PC-3 (cell line): Measurements from ENCODE around the gene LIPC. TPM values are rescaled to one million over a fixed set of nuclear protein-coding genes. Genes with fewer than 3 reads are reported as not detected.

Experiments
- ATAC-seq: fragments of 200-7000 bp; cut with Tn5 transposase; 2 replicates; pipeline ENCODE4 v1.9.1; 2020; ENCODE audit warnings: mild to moderate bottlenecking, moderate library complexity
- BruUV-seq: library from RNA; stranded (reverse); fragments of 400-500 nt; replicated peaks from 2 replicates; lab custom pipeline; 2021; lab: Mats Ljungman, UMichigan
- CTCF ChIA-PET: fragments of 300-600 bp; sonication (Branson Sonifier 250); formaldehyde crosslinking; loops from one replicate; lab custom pipeline; 2022; ENCODE audit warnings: antibody characterized with exemption; lab: Charles Lee
- POLR2A ChIA-PET: fragments of 300-600 bp; sonication (Branson Sonifier 250); formaldehyde crosslinking; loops from one replicate; lab custom pipeline; 2022; ENCODE audit warnings: antibody characterized with exemption; ENCODE audit not compliant: unreplicated experiment; lab: Charles Lee
- DNase-seq: peaks from one replicate; pipeline ENCODE4 v3.0.0-alpha.2; 2015
- H2AFZ ChIP-seq: fragments of 300-600 bp; sonication (generic); 2 replicates; pipeline ENCODE4 v1.6.0; 2016; ENCODE audit warnings: antibody characterized with exemption, low read length
- H3F3A ChIP-seq: fragments of 300-600 bp; sonication (generic); one replicate; pipeline ENCODE4 v1.6.0; 2017; ENCODE audit warnings: antibody characterized with exemption, low read length, control low read depth, mild to moderate bottlenecking; ENCODE audit not compliant: unreplicated experiment
- H3K27ac ChIP-seq: fragments of 300-600 bp; sonication (generic); 2 replicates; pipeline ENCODE4 v1.5.1; 2016; ENCODE audit warnings: mild to moderate bottlenecking, low read length
- H3K27me3 ChIP-seq: fragments of 300-600 bp; sonication (generic); 2 replicates; pipeline ENCODE4 v1.6.1; 2016; ENCODE audit warnings: low read length, mixed read lengths
- H3K36me3 ChIP-seq: fragments of 300-600 bp; sonication (generic); 2 replicates; pipeline ENCODE4 v1.6.1; 2016; ENCODE audit warnings: low read depth, mixed run types, low read length, mixed read lengths
- H3K4me1 ChIP-seq: fragments of 300-600 bp; sonication (generic); 2 replicates; pipeline ENCODE4 v1.5.1; 2016; ENCODE audit warnings: low read length; ENCODE audit not compliant: insufficient read depth
- H3K4me2 ChIP-seq: fragments of 300-600 bp; sonication (generic); 2 replicates; pipeline ENCODE4 v1.6.0; 2016; ENCODE audit warnings: low read length
- H3K4me3 ChIP-seq: fragments of 300-600 bp; sonication (generic); 2 replicates; pipeline ENCODE4 v1.5.1; 2016; ENCODE audit warnings: mild to moderate bottlenecking, low read length, mixed read lengths
- H3K79me2 ChIP-seq: fragments of 300-600 bp; sonication (generic); 2 replicates; pipeline ENCODE4 v1.6.1; 2017; ENCODE audit warnings: low read length, mixed read lengths
- H3K9ac ChIP-seq: fragments of 300-600 bp; sonication (generic); 2 replicates; pipeline ENCODE4 v1.6.0; 2016; ENCODE audit warnings: mild to moderate bottlenecking, low read length
- H3K9me2 ChIP-seq: fragments of 300-600 bp; sonication (generic); replicated peaks from 2 replicates; pipeline ENCODE4 v1.6.1; 2016; ENCODE audit warnings: mixed run types, low read length, mixed read lengths
- H3K9me3 ChIP-seq: fragments of 300-600 bp; sonication (generic); 2 replicates; pipeline ENCODE4 v1.6.1; 2016; ENCODE audit warnings: low read length, mixed read lengths
- H4K20me1 ChIP-seq: fragments of 300-600 bp; sonication (generic); 2 replicates; pipeline ENCODE4 v1.6.1; 2016; ENCODE audit warnings: low read length, mixed read lengths
- CTCF ChIP-seq: fragments of 300-600 bp; sonication (generic); conservative IDR thresholded peaks from 2 replicates; pipeline ENCODE4 v1.5.1; 2017; ENCODE audit warnings: antibody characterized with exemption, low read depth, mild to moderate bottlenecking, low read length
- EZH2 ChIP-seq: fragments of 300-600 bp; sonication (generic); IDR thresholded peaks from one replicate; pipeline ENCODE4 v1.6.1; 2017; ENCODE audit warnings: antibody characterized with exemption, mild to moderate bottlenecking, low read length; ENCODE audit not compliant: unreplicated experiment
- EZH2phosphoT487 ChIP-seq: fragments of 300-600 bp; sonication (generic); IDR thresholded peaks from 2 replicates; pipeline ENCODE4 v1.6.1; 2018; ENCODE audit warnings: mild to moderate bottlenecking, antibody characterized with exemption, low read length, borderline replicate concordance
- intact Hi-C: fragments of 100-400 bp; cut with micrococcal nuclease; formaldehyde crosslinking; loops from 2 replicates; pipeline ENCODE4 v1.9.0; 2023
- total RNA-seq: library from RNA; depleted of rRNA; stranded (reverse); fragments of >200 nt; gene quantifications from 2 replicates; pipeline ENCODE4 v1.2.3, GENCODE V29; 2014

Gene LIPC
- total RNA-seq, 1 experiment from 2014 or later, result not detected

- Histone ChIP-seq H3K9me2 (no peaks in the 10 kb centered on the region), H3K4me2 (no peak overlapping the region), H3K79me2 (no peaks in the 10 kb centered on the region), H3K9me3 (no peaks in the 10 kb centered on the region), H3K27ac (no peak overlapping the region), H4K20me1 (no peaks in the 10 kb centered on the region), H3K9ac (no peak overlapping the region), H3K4me1 (peaks cover 2% of the 10 kb centered on the region; the same call in 1 of the 2 replicates), H3K4me3 (no peak overlapping the region), H3K36me3 (no peaks in the 10 kb centered on the region), H3F3A (no peaks in the 10 kb centered on the region), H3K27me3 (no peaks in the 10 kb centered on the region), H2AFZ (no peak overlapping the region)
- ChIA-PET POLR2A (no interaction called here), CTCF (interaction anchor here (0.6 kb wide), 1 partner anchor 182 kb away, joined by 4 read pairs; no protein-coding TSS in a partner anchor)
- DNase-seq (no peak), ATAC-seq (no peak)
- BruUV-seq, result no TSS peak
- intact Hi-C loops, result no loop called here
- no peak for TF ChIP-seq EZH2
- no peak for TF ChIP-seq EZH2phosphoT487
- TF ChIP-seq CTCF, result no peak
These were observed 95.9 kb downstream of the LIPC start for GRCh38 chr15:58527573-58528187.

GRCh38 chr15:58528188-58528870 lies 96.5 kb downstream of the LIPC start:
- no peak overlapping the region for H3K4me2 ChIP-seq
- POLR2A ChIA-PET, result no interaction called here
- CTCF ChIA-PET, result interaction anchor here (0.6 to 0.9 kb wide), 2 partner anchors 182 to 243 kb away, joined by 3 to 4 read pairs; partner anchors contain the start of gene MINDY2
- no peaks in the 10 kb centered on the region for H4K20me1 ChIP-seq
- H3K9ac ChIP-seq, result no peak overlapping the region
- TF ChIP-seq EZH2, result no peak
- TF ChIP-seq CTCF, result no peak
- no peak for TF ChIP-seq EZH2phosphoT487
- DNase-seq (peak; percentile 26), ATAC-seq (no peak)
- H3K4me1 ChIP-seq, result no peaks in the 10 kb centered on the region
- no peaks in the 10 kb centered on the region for H3K36me3 ChIP-seq
- H3K9me3 ChIP-seq, result no peaks in the 10 kb centered on the region
- H3K27ac ChIP-seq, result no peak overlapping the region
- no peak overlapping the region for H2AFZ ChIP-seq
- intact Hi-C loops, result no loop called here
- no peak overlapping the region for H3K4me3 ChIP-seq
- no peaks in the 10 kb centered on the region for H3K27me3 ChIP-seq
- BruUV-seq, result no TSS peak
- H3K9me2 ChIP-seq, result no peaks in the 10 kb centered on the region
- H3K79me2 ChIP-seq, result no peaks in the 10 kb centered on the region
- H3F3A ChIP-seq, result no peaks in the 10 kb centered on the region

GRCh38 chr15:58529041-58529440 lies 97.2 kb downstream of the LIPC start:
- Histone ChIP-seq H3K27me3 (no peaks in the 10 kb centered on the region), H3K4me1 (no peaks in the 10 kb centered on the region), H3K36me3 (no peaks in the 10 kb centered on the region), H3K9ac (no peak overlapping the region), H3F3A (no peaks in the 10 kb centered on the region), H2AFZ (no peak overlapping the region), H3K27ac (no peak overlapping the region), H4K20me1 (no peaks in the 10 kb centered on the region), H3K79me2 (no peaks in the 10 kb centered on the region), H3K9me2 (no peaks in the 10 kb centered on the region), H3K9me3 (no peaks in the 10 kb centered on the region), H3K4me2 (no peak overlapping the region), H3K4me3 (no peak overlapping the region)
- TF ChIP-seq EZH2phosphoT487 (no peak), EZH2 (no peak), CTCF (no peak)
- intact Hi-C loops, result no loop called here
- POLR2A ChIA-PET, result no interaction called here
- BruUV-seq, result no TSS peak
- ATAC-seq (no peak), DNase-seq (no peak)
- CTCF ChIA-PET, result interaction anchor here (0.9 kb wide), 1 partner anchor 242 kb away, joined by 3 read pairs; the partner anchor contains the start of gene MINDY2
